Measurements from ENCODE around the gene FAM76B. TPM values are rescaled to one million over a fixed set of nuclear protein-coding genes. Genes with fewer than 3 reads are reported as not detected.

The FAM76B gene
- total RNA-seq, 1 donor from 2014 or later: 6.5 TPM

- no peak for DNase-seq (ENCODE audit: low spot score in 2 of 2)
- H3K27me3 ChIP-seq: no peaks in the 10 kb centered on the region
- TF ChIP-seq CTCF (IDR thresholded peaks at IDR 0.05): no peak
- intact Hi-C loops (cut with DNase I): no loop called here
- no peaks in the 10 kb centered on the region for H3K36me3 ChIP-seq
- no peaks in the 10 kb centered on the region for H3K9me3 ChIP-seq
- H3K4me3 ChIP-seq: no peak overlapping the region
- no peak overlapping the region for H3K27ac ChIP-seq
- H3K4me1 ChIP-seq: no peaks in the 10 kb centered on the region
Observed at GRCh38 chr11:95720195-95720594, 69.4 kb downstream of the FAM76B start.

Other genes starting within 250 kb of the FAM76B start
- 5.4 TPM for gene CEP57, start 716 bp upstream of the FAM76B start, total RNA-seq
- gene MTMR2, start 134.3 kb upstream of the FAM76B start, total RNA-seq: 14.7 TPM

All from ascending aorta (tissue), 2 donors.